Panc1 (cell line): ENCODE results near the gene CSE1L.

ENCODE experiments used
- POLR2AphosphoS5 ChIP-seq: IDR thresholded peaks from 2 replicates; pipeline ENCODE4 v1.6.1; 2012; ENCODE audit warnings: mild to moderate bottlenecking, low read depth, low read length, moderate library complexity
- TF ChIP-seq, protein P1 (sequence below): fragments of 450-650 bp; IDR thresholded peaks from 2 replicates; pipeline ENCODE4 v1.5.1; 2017; ENCODE audit warnings: mild to moderate bottlenecking
- TF ChIP-seq, protein P2 (sequence below), 2 experiments: IDR thresholded peaks; 2 replicates each; pipeline ENCODE4 v1.6.1; 2011 to 2012; ENCODE audit warnings: low read depth in 2 of 2, control low read depth in 1 of 2, low read length in 1 of 2, mild to moderate bottlenecking in 1 of 2, moderate library complexity in 1 of 2; ENCODE audit not compliant: insufficient read depth in 1 of 2

DNA sequence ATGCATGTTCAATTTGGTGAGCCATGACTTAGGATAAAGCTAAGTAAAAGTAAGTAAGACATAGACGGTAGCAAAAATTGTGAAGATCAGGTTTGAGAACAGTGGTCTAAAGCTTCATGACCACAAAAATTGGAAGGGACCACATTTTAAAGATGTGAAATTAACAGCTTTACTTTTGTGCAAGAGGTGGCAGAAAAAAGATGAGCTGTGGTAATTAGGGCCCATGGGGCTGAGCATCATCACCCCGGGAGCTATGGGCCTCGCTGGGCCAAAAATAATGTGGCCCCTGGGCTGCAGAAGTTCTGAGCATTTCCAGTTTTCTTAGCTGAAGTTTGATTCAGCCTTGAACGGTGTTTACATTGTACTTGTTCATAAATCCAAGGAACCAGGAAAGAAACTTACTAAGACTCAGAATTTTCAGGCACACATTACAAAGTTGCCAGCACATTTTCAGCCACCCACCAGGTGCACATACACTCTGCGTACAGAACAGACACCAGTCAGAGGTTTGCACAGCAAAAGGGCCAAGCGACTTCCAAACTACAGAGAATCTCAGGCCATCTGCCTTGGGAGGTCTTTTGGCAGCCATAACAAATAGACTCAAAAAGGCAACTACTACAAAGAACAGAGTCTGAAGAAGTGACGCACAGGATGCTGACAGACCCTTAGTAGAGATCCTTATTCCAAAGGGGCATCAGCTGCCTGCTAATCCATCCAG, 57.7 kb downstream of the CSE1L start:
- TF ChIP-seq, protein P1, sequence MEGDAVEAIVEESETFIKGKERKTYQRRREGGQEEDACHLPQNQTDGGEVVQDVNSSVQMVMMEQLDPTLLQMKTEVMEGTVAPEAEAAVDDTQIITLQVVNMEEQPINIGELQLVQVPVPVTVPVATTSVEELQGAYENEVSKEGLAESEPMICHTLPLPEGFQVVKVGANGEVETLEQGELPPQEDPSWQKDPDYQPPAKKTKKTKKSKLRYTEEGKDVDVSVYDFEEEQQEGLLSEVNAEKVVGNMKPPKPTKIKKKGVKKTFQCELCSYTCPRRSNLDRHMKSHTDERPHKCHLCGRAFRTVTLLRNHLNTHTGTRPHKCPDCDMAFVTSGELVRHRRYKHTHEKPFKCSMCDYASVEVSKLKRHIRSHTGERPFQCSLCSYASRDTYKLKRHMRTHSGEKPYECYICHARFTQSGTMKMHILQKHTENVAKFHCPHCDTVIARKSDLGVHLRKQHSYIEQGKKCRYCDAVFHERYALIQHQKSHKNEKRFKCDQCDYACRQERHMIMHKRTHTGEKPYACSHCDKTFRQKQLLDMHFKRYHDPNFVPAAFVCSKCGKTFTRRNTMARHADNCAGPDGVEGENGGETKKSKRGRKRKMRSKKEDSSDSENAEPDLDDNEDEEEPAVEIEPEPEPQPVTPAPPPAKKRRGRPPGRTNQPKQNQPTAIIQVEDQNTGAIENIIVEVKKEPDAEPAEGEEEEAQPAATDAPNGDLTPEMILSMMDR = no peak
- TF ChIP-seq, protein P2, sequence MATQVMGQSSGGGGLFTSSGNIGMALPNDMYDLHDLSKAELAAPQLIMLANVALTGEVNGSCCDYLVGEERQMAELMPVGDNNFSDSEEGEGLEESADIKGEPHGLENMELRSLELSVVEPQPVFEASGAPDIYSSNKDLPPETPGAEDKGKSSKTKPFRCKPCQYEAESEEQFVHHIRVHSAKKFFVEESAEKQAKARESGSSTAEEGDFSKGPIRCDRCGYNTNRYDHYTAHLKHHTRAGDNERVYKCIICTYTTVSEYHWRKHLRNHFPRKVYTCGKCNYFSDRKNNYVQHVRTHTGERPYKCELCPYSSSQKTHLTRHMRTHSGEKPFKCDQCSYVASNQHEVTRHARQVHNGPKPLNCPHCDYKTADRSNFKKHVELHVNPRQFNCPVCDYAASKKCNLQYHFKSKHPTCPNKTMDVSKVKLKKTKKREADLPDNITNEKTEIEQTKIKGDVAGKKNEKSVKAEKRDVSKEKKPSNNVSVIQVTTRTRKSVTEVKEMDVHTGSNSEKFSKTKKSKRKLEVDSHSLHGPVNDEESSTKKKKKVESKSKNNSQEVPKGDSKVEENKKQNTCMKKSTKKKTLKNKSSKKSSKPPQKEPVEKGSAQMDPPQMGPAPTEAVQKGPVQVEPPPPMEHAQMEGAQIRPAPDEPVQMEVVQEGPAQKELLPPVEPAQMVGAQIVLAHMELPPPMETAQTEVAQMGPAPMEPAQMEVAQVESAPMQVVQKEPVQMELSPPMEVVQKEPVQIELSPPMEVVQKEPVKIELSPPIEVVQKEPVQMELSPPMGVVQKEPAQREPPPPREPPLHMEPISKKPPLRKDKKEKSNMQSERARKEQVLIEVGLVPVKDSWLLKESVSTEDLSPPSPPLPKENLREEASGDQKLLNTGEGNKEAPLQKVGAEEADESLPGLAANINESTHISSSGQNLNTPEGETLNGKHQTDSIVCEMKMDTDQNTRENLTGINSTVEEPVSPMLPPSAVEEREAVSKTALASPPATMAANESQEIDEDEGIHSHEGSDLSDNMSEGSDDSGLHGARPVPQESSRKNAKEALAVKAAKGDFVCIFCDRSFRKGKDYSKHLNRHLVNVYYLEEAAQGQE (IDR thresholded peaks at IDR 0.05; ENCODE audit: insufficient read depth in 1 of 2, low read depth in 2 of 2, low read length in 1 of 2) = no peak
- no peak; the same call in 1 of the 2 replicates for TF ChIP-seq POLR2AphosphoS5
